Measurements from ENCODE around the gene ZNF750. TPM values are rescaled to one million over a fixed set of nuclear protein-coding genes. Genes with fewer than 3 reads are reported as not detected.

The ZNF750 gene
- total and polyA plus RNA-seq, 10 of the 15 experiments (the other 5 are each of a cell fraction or from before 2014, with no cell fraction given): 0.06 TPM; not detected in 9

DNA sequence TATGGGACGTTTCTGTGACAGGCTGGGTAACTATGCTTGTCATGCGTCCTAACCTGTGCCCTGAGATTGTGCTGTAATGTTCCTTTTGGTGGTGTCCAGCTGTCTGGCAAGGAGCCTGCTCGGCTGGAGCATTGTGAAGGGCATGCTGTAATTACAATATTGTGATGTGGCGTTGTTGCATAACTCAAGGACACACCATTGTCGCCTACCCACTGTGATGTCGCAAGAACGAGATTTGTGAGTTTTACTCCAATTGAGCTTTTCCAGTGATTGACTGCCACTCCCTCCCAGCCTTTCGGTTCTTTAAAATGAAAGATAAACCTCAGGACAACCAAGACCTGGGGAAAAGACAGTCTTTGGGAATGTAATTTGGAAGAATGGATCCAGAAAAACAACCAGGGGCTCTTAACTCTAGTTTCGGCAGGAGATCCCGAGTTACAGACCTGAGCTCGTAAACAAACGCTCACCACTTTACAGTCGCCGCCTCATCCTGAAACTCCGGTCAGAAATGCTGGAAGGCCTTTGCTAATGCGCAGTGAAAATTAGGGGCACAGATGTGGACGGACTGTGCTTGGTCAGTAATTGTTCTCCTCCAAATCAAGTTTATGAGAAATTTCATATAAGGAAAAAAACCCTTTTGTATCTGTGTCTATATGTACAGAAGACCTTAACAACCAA, 1.3 kb downstream of the ZNF750 start:
- CTCF ChIA-PET: interaction anchor here (1.1 to 1.6 kb wide), 3 partner anchors 25 to 170 kb away, joined by 3 to 4 read pairs (median 4); no protein-coding TSS in a partner anchor
- TF ChIP-seq NFYB (IDR thresholded peaks at IDR 0.05; ENCODE audit: insufficient read depth, low read depth, low read length) (no peak), BHLHE40 (IDR thresholded peaks at IDR 0.05; ENCODE audit: borderline replicate concordance in 1 of 2, low read depth in 2 of 2, low read length in 1 of 2) (no peak), BACH1 (IDR thresholded peaks at IDR 0.05; ENCODE audit: borderline replicate concordance) (no peak), PAX5 (IDR thresholded peaks at IDR 0.05; ENCODE audit: borderline replicate concordance, low read depth, low read length) (no peak), CEBPB (IDR thresholded peaks at IDR 0.05; ENCODE audit: borderline replicate concordance in 1 of 2, low read depth in 2 of 2, low read length in 2 of 2) (no peak), NR2C1 (IDR thresholded peaks at IDR 0.05) (no peak), SIN3A (IDR thresholded peaks at IDR 0.05; ENCODE audit: low read depth, low read length) (no peak), KAT2A (conservative IDR thresholded peaks at IDR 0.05; ENCODE audit: control insufficient read depth, low read depth, low read length) (no peak), RBBP5 (conservative IDR thresholded peaks at IDR 0.05) (no peak), SMARCA5 (IDR thresholded peaks at IDR 0.05) (no peak), NBN (IDR thresholded peaks at IDR 0.05) (no peak), SMC3 (IDR thresholded peaks at IDR 0.05; ENCODE audit: borderline replicate concordance, low read length) (no peak), EP300 (IDR thresholded peaks at IDR 0.05; ENCODE audit: borderline replicate concordance in 1 of 2, control insufficient read depth in 1 of 2, low read depth in 2 of 2, low read length in 2 of 2) (no peak)
- TF ChIP-seq, protein P1, sequence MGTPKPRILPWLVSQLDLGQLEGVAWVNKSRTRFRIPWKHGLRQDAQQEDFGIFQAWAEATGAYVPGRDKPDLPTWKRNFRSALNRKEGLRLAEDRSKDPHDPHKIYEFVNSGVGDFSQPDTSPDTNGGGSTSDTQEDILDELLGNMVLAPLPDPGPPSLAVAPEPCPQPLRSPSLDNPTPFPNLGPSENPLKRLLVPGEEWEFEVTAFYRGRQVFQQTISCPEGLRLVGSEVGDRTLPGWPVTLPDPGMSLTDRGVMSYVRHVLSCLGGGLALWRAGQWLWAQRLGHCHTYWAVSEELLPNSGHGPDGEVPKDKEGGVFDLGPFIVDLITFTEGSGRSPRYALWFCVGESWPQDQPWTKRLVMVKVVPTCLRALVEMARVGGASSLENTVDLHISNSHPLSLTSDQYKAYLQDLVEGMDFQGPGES (IDR thresholded peaks at IDR 0.05): no peak
- TF ChIP-seq, protein P2, sequence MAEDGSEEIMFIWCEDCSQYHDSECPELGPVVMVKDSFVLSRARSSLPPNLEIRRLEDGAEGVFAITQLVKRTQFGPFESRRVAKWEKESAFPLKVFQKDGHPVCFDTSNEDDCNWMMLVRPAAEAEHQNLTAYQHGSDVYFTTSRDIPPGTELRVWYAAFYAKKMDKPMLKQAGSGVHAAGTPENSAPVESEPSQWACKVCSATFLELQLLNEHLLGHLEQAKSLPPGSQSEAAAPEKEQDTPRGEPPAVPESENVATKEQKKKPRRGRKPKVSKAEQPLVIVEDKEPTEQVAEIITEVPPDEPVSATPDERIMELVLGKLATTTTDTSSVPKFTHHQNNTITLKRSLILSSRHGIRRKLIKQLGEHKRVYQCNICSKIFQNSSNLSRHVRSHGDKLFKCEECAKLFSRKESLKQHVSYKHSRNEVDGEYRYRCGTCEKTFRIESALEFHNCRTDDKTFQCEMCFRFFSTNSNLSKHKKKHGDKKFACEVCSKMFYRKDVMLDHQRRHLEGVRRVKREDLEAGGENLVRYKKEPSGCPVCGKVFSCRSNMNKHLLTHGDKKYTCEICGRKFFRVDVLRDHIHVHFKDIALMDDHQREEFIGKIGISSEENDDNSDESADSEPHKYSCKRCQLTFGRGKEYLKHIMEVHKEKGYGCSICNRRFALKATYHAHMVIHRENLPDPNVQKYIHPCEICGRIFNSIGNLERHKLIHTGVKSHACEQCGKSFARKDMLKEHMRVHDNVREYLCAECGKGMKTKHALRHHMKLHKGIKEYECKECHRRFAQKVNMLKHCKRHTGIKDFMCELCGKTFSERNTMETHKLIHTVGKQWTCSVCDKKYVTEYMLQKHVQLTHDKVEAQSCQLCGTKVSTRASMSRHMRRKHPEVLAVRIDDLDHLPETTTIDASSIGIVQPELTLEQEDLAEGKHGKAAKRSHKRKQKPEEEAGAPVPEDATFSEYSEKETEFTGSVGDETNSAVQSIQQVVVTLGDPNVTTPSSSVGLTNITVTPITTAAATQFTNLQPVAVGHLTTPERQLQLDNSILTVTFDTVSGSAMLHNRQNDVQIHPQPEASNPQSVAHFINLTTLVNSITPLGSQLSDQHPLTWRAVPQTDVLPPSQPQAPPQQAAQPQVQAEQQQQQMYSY (CRISPR knock-in tag; IDR thresholded peaks at IDR 0.05): no peak
- TF ChIP-seq, protein P3, sequence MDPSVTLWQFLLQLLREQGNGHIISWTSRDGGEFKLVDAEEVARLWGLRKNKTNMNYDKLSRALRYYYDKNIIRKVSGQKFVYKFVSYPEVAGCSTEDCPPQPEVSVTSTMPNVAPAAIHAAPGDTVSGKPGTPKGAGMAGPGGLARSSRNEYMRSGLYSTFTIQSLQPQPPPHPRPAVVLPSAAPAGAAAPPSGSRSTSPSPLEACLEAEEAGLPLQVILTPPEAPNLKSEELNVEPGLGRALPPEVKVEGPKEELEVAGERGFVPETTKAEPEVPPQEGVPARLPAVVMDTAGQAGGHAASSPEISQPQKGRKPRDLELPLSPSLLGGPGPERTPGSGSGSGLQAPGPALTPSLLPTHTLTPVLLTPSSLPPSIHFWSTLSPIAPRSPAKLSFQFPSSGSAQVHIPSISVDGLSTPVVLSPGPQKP (IDR thresholded peaks at IDR 0.05; ENCODE audit: low read depth, low read length): no peak
- WGBS (ENCODE audit: insufficient coverage, insufficient replicate concordance, low lambda C conversion rate, missing lambda C conversion rate): 91% methylated on average over 17 of the region's 17 CpGs
- Histone ChIP-seq H3K4me2 (ENCODE audit: control insufficient read depth, insufficient read depth) (no peak overlapping the region), H3K27me3 (replicated peaks in 1 of 2; ENCODE audit: control insufficient read depth in 2 of 2, insufficient read depth in 2 of 2, low read length in 1 of 2) (no peaks in the 10 kb centered on the region), H3K9me3 (replicated peaks; ENCODE audit: control insufficient read depth, insufficient read depth, low read length) (no peaks in the 10 kb centered on the region), H3K4me3 (no peak overlapping the region), H4K20me1 (ENCODE audit: control insufficient read depth, insufficient read depth) (no peaks in the 10 kb centered on the region), H3K79me2 (ENCODE audit: control insufficient read depth, insufficient read depth, low read length) (no peaks in the 10 kb centered on the region), H2AFZ (ENCODE audit: control insufficient read depth, low read depth, low read length) (no peak overlapping the region), H3K4me1 (ENCODE audit: control insufficient read depth, insufficient read depth, low read length) (no peaks in the 10 kb centered on the region), H3K36me3 (ENCODE audit: control insufficient read depth in 2 of 2, insufficient read depth in 2 of 2, low read length in 1 of 2) (peaks cover 0 to 2% of the 10 kb centered on the region in 2 experiments; a peak in 2 of 4 replicates), H3K27ac (ENCODE audit: control insufficient read depth, insufficient read depth) (no peak overlapping the region), H3K9ac (ENCODE audit: control insufficient read depth, insufficient read depth, low read length) (no peak overlapping the region)
- SMC1A ChIA-PET (ENCODE audit: uncharacterized antibody, unreplicated experiment): interaction anchor here (0.7 to 1.0 kb wide), 2 partner anchors 25 to 46 kb away, joined by 3 read pairs; no protein-coding TSS in a partner anchor
- in situ Hi-C loops (cut with MboI): no loop called here
- intact Hi-C loops (cut with micrococcal nuclease; ENCODE audit: unreplicated experiment): no loop called here
- RAD21 ChIA-PET (ENCODE audit: unreplicated experiment): no interaction called here
- no peak for FAIRE-seq
- DNase-seq (ENCODE audit: low read depth, low spot score): no peak
- no peak for ATAC-seq
- BruUV-seq (replicated peaks): no TSS peak
- POLR2A ChIA-PET: no interaction called here
